NCI-H2227 treated with DMSO at 0.1 percent for 48 hours (cell line): Measurements from ENCODE around the gene GRM7.

Source experiments
- DNase-seq: peaks from one replicate; lab custom pipeline; 2025; lab: John Stamatoyannopoulos, UW

GRM7 gene

DNA sequence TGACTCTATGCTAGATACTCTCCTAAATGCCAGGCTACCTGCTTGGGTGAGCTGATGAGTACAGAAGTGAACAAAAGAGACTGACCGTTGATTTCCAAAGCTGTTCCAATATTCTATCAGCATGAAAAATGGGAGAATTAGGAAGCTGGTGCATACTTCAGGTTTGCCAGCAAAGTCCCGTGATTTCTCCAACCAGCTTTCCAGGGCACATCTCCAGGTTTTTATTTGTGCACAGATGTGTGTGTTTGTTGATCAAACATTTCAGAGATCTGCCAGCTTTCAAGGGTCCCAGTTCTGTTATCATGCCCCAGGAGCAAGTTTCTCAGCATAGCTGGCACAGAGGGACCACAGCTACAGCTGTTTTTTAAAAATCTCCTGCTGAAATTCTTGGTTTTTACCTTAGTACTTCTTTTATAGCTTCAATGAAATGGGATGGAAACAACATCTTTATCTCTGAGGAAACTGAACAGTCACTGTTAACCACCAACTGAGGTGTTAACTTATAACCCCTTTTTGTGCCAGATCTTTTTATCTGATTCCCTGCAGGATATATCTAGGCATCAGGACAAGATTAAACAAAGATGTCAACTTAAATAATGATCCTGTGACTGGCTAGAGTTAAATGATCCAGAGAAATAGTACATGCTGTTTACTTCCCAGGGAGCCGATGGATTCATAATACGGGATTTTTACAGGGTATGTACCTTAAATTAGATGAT is 380.8 kb downstream of the GRM7 start:
- DNase-seq: no peak

GRCh38 chr3:7242303-7242635 is 381.4 kb downstream of the GRM7 start:
- DNase-seq: no peak

- DNase-seq: no peak
Observed at GRCh38 chr3:7249493-7250076, 388.7 kb downstream of the GRM7 start.

DNA sequence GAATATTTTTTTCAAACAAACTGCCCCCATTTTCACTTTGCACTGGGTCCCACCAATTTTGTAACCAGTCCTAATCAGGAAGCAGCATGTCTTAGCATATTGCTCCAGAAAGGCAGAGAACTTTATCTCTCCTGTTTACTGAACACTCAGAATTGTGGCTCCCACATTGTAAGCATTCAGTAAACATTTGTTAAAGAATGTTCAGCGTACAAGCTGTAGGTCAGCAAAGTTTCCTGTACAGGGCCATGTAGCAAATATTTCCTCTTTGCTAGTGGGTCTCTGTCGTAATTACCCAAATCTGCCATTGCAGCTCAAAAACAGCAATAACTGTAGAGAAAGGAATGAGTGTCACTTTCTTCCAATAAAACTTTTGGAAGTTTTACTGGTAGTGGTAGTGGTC is 393.3 kb downstream of the GRM7 start:
- no peak for DNase-seq

DNA sequence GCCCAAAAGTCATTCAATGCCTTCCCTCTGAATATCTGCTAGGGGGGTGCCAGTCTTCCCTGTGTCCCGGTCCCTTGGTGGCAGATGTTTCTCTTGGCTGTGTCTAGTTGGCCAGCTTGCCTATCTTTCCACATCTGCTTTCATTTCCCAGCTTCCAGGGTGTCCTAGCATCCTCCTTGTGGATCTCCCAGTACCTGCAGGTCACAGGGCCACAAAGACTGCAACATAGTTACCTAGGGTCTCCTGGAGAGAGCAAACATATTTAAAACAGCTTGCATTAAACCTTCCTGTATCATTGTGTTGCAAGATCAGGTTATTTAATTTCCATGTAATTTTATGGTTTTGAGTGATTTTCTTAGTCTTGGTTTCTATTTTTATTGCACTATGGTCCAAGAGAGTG is 400.1 kb downstream of the GRM7 start:
- DNase-seq: no peak

DNA sequence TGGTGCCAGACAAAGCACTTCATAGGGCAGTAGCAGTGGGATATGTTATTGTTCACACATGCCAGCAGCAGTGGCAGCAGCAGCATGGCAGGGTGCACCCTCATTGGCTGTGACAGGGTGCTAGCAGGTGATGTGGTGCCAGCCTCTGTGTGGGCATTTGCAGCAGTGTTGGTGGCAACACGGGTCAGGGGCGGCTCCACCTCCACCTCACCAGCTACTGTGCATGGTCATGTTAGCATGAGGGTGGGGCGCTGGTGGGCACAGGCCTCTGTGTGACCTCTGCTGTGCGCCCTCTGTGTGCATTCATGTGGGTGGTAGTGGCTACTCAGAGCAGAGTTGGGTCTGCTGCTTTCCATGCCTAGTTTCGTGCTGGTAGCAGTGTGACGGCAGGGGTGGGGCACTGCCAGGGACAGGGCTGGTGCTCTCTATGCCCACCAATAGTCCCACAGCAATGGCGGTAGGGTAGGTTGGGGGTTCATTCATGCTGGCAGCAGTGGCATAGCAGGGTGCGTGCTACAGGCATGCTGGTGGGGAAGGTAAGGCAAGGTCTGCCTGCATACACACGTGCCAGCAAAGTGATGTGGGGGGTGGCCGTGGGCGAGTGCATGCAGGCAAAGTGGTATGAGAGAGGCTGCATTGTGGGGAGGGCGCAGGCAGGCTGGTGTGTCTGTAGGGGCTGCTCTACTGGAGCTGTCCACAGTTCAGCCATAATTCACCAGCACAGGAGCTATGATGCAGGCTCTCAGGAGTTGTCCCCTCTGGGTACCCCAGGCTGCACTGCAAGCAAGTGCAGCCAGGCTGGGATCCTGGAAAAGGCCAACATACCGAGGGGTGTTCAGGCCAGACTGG is 402.7 kb downstream of the GRM7 start:
- no peak for DNase-seq

GRCh38 chr3:7264196-7264526 is 403.2 kb downstream of the GRM7 start:
- DNase-seq: no peak

- DNase-seq: no peak
Observed at GRCh38 chr3:7265736-7266135, 404.8 kb downstream of the GRM7 start.

DNA sequence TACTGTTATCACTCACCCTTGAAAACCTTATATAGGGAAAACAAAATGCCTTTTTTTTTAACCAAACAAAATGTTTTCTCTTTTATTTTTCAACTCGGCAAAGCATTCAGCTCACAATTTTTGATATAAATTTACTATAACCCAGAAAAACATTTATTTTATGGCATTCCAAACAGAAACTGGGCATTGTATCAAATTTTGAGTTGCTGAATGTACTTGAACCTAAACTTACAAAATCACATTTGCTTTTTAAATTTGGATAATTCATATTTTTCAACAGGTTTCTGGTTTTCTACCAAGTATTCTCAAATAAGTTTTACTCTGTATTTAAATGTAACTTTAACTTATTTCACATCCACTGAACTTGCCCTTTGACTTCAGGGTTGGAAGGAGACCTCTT is 405.6 kb downstream of the GRM7 start:
- DNase-seq: no peak

GRCh38 chr3:7270731-7271130 is 409.8 kb downstream of the GRM7 start:
- no peak for DNase-seq

GRCh38 chr3:7271631-7272030 is 410.7 kb downstream of the GRM7 start:
- no peak for DNase-seq

DNA sequence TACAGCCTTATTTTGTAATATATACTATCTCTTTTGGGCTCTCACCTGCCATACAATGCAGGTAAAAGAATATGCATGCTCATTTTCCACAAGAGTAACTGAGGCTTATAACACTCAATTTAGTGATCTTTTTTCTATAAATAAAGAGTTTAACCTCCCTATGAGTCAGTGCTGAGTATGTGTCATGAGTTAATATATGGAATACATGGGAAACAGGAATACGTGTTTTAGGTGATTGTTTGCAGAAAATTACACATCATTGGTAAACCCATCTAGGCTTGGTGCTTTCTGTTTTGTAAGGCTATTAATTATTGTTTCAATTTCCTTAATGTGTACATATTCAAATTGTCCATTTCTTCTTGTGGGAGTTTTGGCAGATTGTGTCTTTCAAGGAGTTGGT is 411.3 kb downstream of the GRM7 start:
- no peak for DNase-seq

DNA sequence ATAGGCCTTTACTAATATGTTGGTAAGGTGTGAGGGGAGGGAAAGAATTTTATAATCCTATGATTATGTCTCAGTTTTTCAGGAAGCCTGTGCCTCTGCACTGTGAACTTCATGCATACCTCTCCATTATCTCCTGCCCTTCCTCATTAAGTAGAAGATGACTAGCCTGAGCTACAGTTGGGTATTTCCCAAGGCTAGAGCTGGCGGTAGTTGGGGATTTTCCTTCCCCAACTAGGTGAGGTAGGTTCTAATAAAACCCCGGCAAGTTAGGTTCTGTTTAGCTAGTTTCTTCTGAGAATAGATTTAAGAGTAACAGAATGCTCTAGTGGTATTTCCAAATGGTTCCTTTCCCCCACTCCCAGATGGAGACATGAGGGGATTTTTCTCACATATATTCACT is 414.5 kb downstream of the GRM7 start:
- no peak for DNase-seq

- no peak for DNase-seq
Observed at GRCh38 chr3:7280318-7280717, 419.4 kb downstream of the GRM7 start.

DNA sequence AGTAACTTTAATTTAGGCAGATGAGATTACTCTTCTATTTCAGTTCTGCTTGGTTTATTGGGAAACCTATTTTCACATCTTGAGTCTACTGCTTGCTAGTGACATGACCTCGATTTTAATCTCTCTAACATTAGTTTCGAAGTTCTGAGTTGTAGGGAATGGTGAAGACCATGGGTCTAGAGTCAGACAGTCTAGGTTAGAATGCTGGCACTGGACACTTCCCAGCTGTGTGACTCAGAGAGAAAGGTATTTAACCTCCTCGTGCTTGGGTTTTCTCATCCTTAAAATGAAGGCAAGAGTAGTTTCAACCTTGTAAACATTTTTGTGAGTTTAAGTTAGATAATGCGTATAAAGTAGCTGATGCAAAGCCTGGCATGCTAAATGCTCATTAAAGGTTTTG is 422.1 kb downstream of the GRM7 start:
- DNase-seq: no peak

DNA sequence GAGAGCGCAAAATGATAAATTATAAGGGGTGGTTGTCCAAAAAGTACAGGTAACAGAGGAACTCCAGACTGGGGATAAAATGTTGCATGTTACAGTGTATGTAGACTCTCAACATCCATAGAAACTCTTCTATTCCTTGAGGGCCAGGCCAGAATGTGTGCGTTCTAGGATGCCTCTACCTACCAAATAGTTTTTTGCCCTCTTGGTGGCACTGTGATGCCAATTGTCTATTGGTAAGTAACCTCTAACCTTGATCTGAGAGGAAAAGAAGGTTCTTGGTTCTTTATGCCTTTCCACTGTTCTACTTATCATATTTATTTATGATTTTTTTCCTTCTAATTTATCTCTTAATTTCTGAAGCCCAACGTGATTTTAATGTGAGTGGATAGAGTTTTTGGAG is 424.6 kb downstream of the GRM7 start:
- DNase-seq: no peak

DNA sequence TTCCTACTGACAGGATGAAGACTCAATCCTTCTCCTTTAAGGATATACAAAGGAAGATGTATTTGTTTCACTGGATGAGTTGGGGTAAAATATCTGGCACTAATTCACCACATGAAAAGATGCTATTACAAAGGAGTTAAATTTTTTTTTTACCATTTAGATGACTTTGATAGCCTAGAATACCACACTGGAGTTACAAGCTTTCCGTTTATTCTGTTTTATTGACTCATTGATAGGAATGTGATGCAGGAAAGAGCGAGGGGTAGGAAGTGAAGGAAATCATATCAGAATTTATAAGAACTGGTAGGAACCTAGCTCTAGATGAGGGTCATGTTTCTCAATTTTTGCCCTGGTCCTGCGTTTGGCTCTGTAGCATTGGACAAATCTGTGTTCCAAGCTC is 427.2 kb downstream of the GRM7 start:
- no peak for DNase-seq

- no peak for DNase-seq
Observed at GRCh38 chr3:7289121-7289520, 428.2 kb downstream of the GRM7 start.

DNA sequence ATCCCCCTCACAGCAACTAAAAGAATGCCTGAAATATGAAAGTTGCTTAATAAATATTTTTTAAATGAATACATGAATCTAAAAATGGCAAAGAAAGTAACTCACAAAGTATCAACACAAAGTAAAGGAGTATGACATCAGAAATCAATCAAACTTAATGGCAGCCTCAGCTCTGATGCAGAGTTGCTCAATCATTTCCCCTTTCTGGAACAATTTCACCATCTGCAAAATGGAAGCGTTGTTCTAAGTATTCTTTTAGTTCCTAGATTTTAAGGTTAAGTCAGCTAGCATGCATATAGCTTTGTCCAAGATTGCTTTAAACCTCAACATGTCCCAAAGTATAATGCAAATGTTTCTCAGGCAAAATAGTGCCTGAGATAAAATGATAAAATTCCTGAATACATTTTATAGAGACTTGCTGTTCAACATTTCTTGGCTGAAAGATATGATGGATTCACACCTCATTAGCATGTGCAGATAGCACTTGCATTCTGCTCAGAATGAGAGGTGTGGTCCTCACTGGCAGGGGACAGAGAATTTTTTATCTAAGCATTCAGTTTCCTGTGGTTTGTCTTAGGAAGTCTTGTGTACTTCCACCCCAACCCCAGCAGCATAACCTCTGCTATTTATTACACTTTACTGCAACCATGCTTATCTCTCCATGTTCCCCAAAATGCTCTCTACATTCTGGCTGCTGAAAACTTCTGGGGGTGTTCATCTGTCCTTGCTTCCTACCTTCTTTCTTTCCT is 429.3 kb downstream of the GRM7 start:
- no peak for DNase-seq

DNA sequence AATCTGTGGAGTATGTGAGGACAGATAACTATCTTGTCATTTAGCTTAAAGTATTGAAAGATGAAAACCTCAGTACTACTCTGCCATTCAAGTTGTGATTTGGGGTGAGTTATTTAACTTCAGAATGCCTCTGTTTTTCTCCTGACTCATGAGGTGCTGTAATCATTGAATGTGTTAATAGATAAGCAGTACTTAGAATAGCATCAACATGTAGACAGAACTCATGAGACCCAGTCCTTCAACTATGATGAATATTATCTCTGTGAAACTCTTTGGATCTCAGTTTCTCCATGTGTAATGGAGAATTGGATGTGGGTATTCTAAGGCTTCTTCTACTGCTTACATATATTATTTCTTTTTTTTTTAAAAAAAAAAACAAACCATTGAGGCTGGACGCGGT is 431.4 kb downstream of the GRM7 start:
- DNase-seq: no peak

GRCh38 chr3:7293286-7293685 is 432.4 kb downstream of the GRM7 start:
- DNase-seq: no peak

DNA sequence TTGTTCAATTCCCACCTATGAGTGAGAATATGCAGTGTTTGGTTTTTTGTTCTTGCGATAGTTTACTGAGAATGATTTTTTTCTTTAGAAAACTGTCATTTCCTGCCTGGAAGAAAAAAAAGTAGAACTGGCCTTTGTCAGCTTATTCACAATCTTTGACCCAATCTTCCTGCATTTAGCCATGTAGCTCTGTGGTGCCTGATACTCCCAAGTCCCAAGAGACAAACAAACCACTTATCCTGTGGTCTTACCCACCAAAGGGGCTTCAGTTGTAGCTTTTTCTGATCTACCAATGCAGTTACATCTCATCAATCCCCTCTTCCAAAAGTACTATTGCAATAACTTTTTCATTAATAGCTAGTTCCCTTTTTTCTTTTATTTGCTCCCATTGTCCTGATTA is 444.6 kb downstream of the GRM7 start:
- no peak for DNase-seq

GRCh38 chr3:7306901-7307300 is 446.0 kb downstream of the GRM7 start:
- DNase-seq: no peak
